ENCODE measurements around the gene CREM.

CREM gene

GRCh38 chr10:35140727-35141126 lies 14.1 kb downstream of the CREM start:
- no peak overlapping the region for H3K4me3 ChIP-seq (ENCODE audit: severe bottlenecking)
- H3K36me3 ChIP-seq (ENCODE audit: low read depth) = no peaks in the 10 kb centered on the region
- ATAC-seq (ENCODE audit: low read depth) = no peak
- no peaks in the 10 kb centered on the region for H3K4me1 ChIP-seq (ENCODE audit: insufficient read depth, poor library complexity, severe bottlenecking)
- no peak overlapping the region for H3K27ac ChIP-seq (ENCODE audit: poor library complexity, severe bottlenecking)
- H3K9me3 ChIP-seq (ENCODE audit: severe bottlenecking) = no peaks in the 10 kb centered on the region
- DNase-seq (ENCODE audit: low spot score) = no peak
- H3K27me3 ChIP-seq (ENCODE audit: insufficient read depth, poor library complexity, severe bottlenecking) = no peaks in the 10 kb centered on the region
- TF ChIP-seq CTCF (IDR thresholded peaks at IDR 0.05; ENCODE audit: poor library complexity, severe bottlenecking) = no peak

- Histone ChIP-seq H3K27me3 (ENCODE audit: insufficient read depth, poor library complexity, severe bottlenecking) (no peaks in the 10 kb centered on the region), H3K27ac (ENCODE audit: poor library complexity, severe bottlenecking) (no peak overlapping the region)
- ATAC-seq (ENCODE audit: low read depth) = no peak
These were observed 23.7 kb downstream of the CREM start for GRCh38 chr10:35150308-35150707.

GRCh38 chr10:35152992-35153391 lies 26.3 kb downstream of the CREM start:
- no peaks in the 10 kb centered on the region for H3K4me1 ChIP-seq (ENCODE audit: insufficient read depth, poor library complexity, severe bottlenecking)
- ATAC-seq (ENCODE audit: low read depth) = no peak
- no peak for TF ChIP-seq CTCF (IDR thresholded peaks at IDR 0.05; ENCODE audit: poor library complexity, severe bottlenecking)
- H3K27ac ChIP-seq (ENCODE audit: poor library complexity, severe bottlenecking) = no peak overlapping the region
- H3K9me3 ChIP-seq (ENCODE audit: severe bottlenecking) = no peaks in the 10 kb centered on the region
- 0 out of 2 replicates have a peak, but pooled peaks cover 3% of the 10 kb centered on the region for H3K36me3 ChIP-seq (ENCODE audit: low read depth)
- no peak overlapping the region for H3K4me3 ChIP-seq (ENCODE audit: severe bottlenecking)
- no peaks in the 10 kb centered on the region for H3K27me3 ChIP-seq (ENCODE audit: insufficient read depth, poor library complexity, severe bottlenecking)
- no peak for DNase-seq (ENCODE audit: low spot score)

More at GRCh38 chr10:35150308-35150707, 23.7 kb downstream of the CREM start:
- Histone ChIP-seq H3K4me1 (ENCODE audit: insufficient read depth, poor library complexity, severe bottlenecking) (no peaks in the 10 kb centered on the region), H3K9me3 (ENCODE audit: severe bottlenecking) (no peaks in the 10 kb centered on the region), H3K4me3 (ENCODE audit: severe bottlenecking) (no peak overlapping the region), H3K36me3 (ENCODE audit: low read depth) (0 out of 2 replicates have a peak, but pooled peaks cover 3% of the 10 kb centered on the region)
- no peak for TF ChIP-seq CTCF (IDR thresholded peaks at IDR 0.05; ENCODE audit: poor library complexity, severe bottlenecking)
- no peak for DNase-seq (ENCODE audit: low spot score)

- no peaks in the 10 kb centered on the region for H3K27me3 ChIP-seq (ENCODE audit: insufficient read depth, poor library complexity, severe bottlenecking)
- no peaks in the 10 kb centered on the region for H3K9me3 ChIP-seq (ENCODE audit: severe bottlenecking)
- ATAC-seq (ENCODE audit: low read depth) (no peak), DNase-seq (ENCODE audit: low spot score) (no peak)
- H3K4me3 ChIP-seq (ENCODE audit: severe bottlenecking) = no peak overlapping the region
- no peaks in the 10 kb centered on the region for H3K4me1 ChIP-seq (ENCODE audit: insufficient read depth, poor library complexity, severe bottlenecking)
- 0 out of 2 replicates have a peak, but pooled peaks cover under 1% of the 10 kb centered on the region for H3K36me3 ChIP-seq (ENCODE audit: low read depth)
- no peak overlapping the region for H3K27ac ChIP-seq (ENCODE audit: poor library complexity, severe bottlenecking)
- no peak for TF ChIP-seq CTCF (IDR thresholded peaks at IDR 0.05; ENCODE audit: poor library complexity, severe bottlenecking)
These were observed 27.1 kb downstream of the CREM start for GRCh38 chr10:35153716-35154115.

- no peaks in the 10 kb centered on the region for H3K9me3 ChIP-seq (ENCODE audit: severe bottlenecking)
- TF ChIP-seq CTCF (IDR thresholded peaks at IDR 0.05; ENCODE audit: poor library complexity, severe bottlenecking) = no peak
- H3K36me3 ChIP-seq (ENCODE audit: low read depth) = no peaks in the 10 kb centered on the region; the same call in 1 of the 2 replicates
- no peak overlapping the region for H3K27ac ChIP-seq (ENCODE audit: poor library complexity, severe bottlenecking)
- no peak overlapping the region for H3K4me3 ChIP-seq (ENCODE audit: severe bottlenecking)
- H3K4me1 ChIP-seq (ENCODE audit: insufficient read depth, poor library complexity, severe bottlenecking) = no peaks in the 10 kb centered on the region
- no peak for DNase-seq (ENCODE audit: low spot score)
- H3K27me3 ChIP-seq (ENCODE audit: insufficient read depth, poor library complexity, severe bottlenecking) = no peaks in the 10 kb centered on the region
- ATAC-seq (ENCODE audit: low read depth) = no peak
These were observed 34.1 kb downstream of the CREM start for GRCh38 chr10:35160743-35161142.

Measured in RWPE2 (cell line).